ENCODE measurements around the gene EXPH5.

- TF ChIP-seq CTCF (IDR thresholded peaks at IDR 0.05 in 2 of 3, conservative IDR thresholded peaks at IDR 0.05 in 1 of 3; ENCODE audit: insufficient read depth in 2 of 3, low read depth in 1 of 3, low read length in 3 of 3): no peak
- TF ChIP-seq ZBTB33 (CRISPR knock-in tag; IDR thresholded peaks at IDR 0.05): no peak
- TF ChIP-seq TBP (optimal IDR thresholded peaks at IDR 0.05; ENCODE audit: low read depth, low read length): no peak
- TF ChIP-seq RB1 (IDR thresholded peaks at IDR 0.05; ENCODE audit: low read depth): no peak
- no peak for TF ChIP-seq RAD21 (CRISPR knock-in tag; conservative IDR thresholded peaks at IDR 0.05 in 1 of 2, IDR thresholded peaks at IDR 0.05 in 1 of 2)
- no peak for TF ChIP-seq SMAD4 (CRISPR knock-in tag; conservative IDR thresholded peaks at IDR 0.05)
- TF ChIP-seq TRIM28 (IDR thresholded peaks at IDR 0.05): no peak
- TF ChIP-seq BHLHE40 (IDR thresholded peaks at IDR 0.05; ENCODE audit: low read length): no peak
- TF ChIP-seq UBTF (IDR thresholded peaks at IDR 0.05; ENCODE audit: borderline replicate concordance in 1 of 2, low read depth in 2 of 2, low read length in 2 of 2): no peak
Observed at GRCh38 chr11:108584973-108585372, 8.6 kb downstream of the EXPH5 start.
